Natural killer cell (primary cell): ENCODE data around the gene HTRA3. TPM values are rescaled to one million over a fixed set of nuclear protein-coding genes. Genes with fewer than 3 reads are reported as not detected.

Experiments
- ATAC-seq, 3 donors: fragments of 150-1000 bp in 2 of 3; fragments of 200-7000 bp in 1 of 3; cut with Tn5 transposase; 1 replicate in 1 of 3; 2 replicates in 2 of 3; pipeline ENCODE4 v1.10.0; 2021; ENCODE audit warnings: mild to moderate bottlenecking in 2 of 3, moderate library complexity in 2 of 3
- DNase-seq, 2 donors: peaks; one replicate each; pipeline versions ENCODE4 v3.0.0 to v3.0.0-alpha.2; 2013 to 2021; ENCODE audit warnings: mixed read lengths in 1 of 2
- H3K27ac ChIP-seq: one replicate; pipeline ENCODE4 v1.5.1; 2013; ENCODE audit warnings: mild to moderate bottlenecking, low read length
- H3K27me3 ChIP-seq: one replicate; pipeline ENCODE4 v1.6.1; 2013; ENCODE audit warnings: low read length; ENCODE audit not compliant: control insufficient read depth, insufficient read depth
- H3K36me3 ChIP-seq: one replicate; pipeline ENCODE4 v1.6.1; 2013; ENCODE audit warnings: low read length; ENCODE audit not compliant: control insufficient read depth, insufficient read depth
- H3K4me1 ChIP-seq: one replicate; pipeline ENCODE4 v1.6.1; 2013; ENCODE audit warnings: low read length; ENCODE audit not compliant: control insufficient read depth, insufficient read depth
- H3K4me3 ChIP-seq: one replicate; pipeline ENCODE4 v1.5.1; 2013; ENCODE audit warnings: low read length
- H3K9me3 ChIP-seq: one replicate; pipeline ENCODE4 v1.6.1; 2013; ENCODE audit warnings: low read length; ENCODE audit not compliant: control insufficient read depth, insufficient read depth
- H3K27ac Mint-ChIP-seq, 2 donors: one replicate each; pipeline ENCODE4 v1.8.0; 2022; ENCODE audit warnings: mild to moderate bottlenecking in 2 of 2, mixed read lengths in 2 of 2, moderate library complexity in 1 of 2
- H3K27me3 Mint-ChIP-seq, 2 donors: one replicate each; pipeline ENCODE4 v1.8.0; 2022; ENCODE audit warnings: low read depth in 2 of 2, mixed read lengths in 2 of 2
- H3K36me3 Mint-ChIP-seq: one replicate; pipeline ENCODE4 v1.8.0; 2022; ENCODE audit warnings: mixed read lengths
- H3K4me1 Mint-ChIP-seq, 2 donors: one replicate each; pipeline ENCODE4 v1.8.0; 2022; ENCODE audit warnings: mixed read lengths in 2 of 2
- H3K4me3 Mint-ChIP-seq: one replicate; pipeline ENCODE4 v1.8.0; 2022; ENCODE audit warnings: mild to moderate bottlenecking, moderate library complexity, mixed read lengths
- H3K9me3 Mint-ChIP-seq, 2 donors: one replicate each; pipeline ENCODE4 v1.8.0; 2022; ENCODE audit warnings: mixed read lengths in 2 of 2
- CTCF ChIP-seq: fragments of 200-600 bp; IDR thresholded peaks from one replicate; pipeline ENCODE4 v1.8.0; 2022; ENCODE audit warnings: antibody characterized with exemption
- WGBS: methylation state at CpG from one replicate; pipeline ENCODE4 v1.1.7; 2013; ENCODE audit warnings: missing lambda C conversion rate; ENCODE audit not compliant: insufficient coverage; 5-methylcytosine and 5-hydroxymethylcytosine counted together
- intact Hi-C: fragments of 100-400 bp; cut with micrococcal nuclease; formaldehyde crosslinking; loops from one replicate; pipeline ENCODE4 v1.14.2; 2022
- total RNA-seq, 4 donors: library from RNA; stranded (reverse); fragments of 120-200 nt in 1 of 4; gene quantifications; one replicate each; pipeline versions ENCODE4 v1.2.3 to v1.2.4, GENCODE V29; 2013 to 2022

The HTRA3 gene
- total RNA-seq, 3 donors from 2014 or later (not counting 1 experiment from before 2014, with no cell fraction given), result not detected

GRCh38 chr4:8308856-8309771, 39.6 kb downstream of the HTRA3 start:
- no peak overlapping the region for H3K4me3 ChIP-seq
- WGBS, result 89% methylated on average over 24 of the region's 24 CpGs
- DNase-seq (no peak), ATAC-seq (no peak)
- H3K27ac ChIP-seq, result no peak overlapping the region
- no peaks in the 10 kb centered on the region for H3K36me3 ChIP-seq
- H3K27ac Mint-ChIP-seq, result no peak overlapping the region
- H3K9me3 Mint-ChIP-seq, result no peaks in the 10 kb centered on the region
- no peaks in the 10 kb centered on the region for H3K36me3 Mint-ChIP-seq
- no peak for TF ChIP-seq CTCF
- peaks cover 0 to 6% of the 10 kb centered on the region in 2 donors for H3K27me3 Mint-ChIP-seq
- H3K9me3 ChIP-seq, result no peaks in the 10 kb centered on the region
- no peaks in the 10 kb centered on the region for H3K4me1 Mint-ChIP-seq
- intact Hi-C loops, result no loop called here
- no peaks in the 10 kb centered on the region for H3K4me1 ChIP-seq
- no peaks in the 10 kb centered on the region for H3K27me3 ChIP-seq
- no peak overlapping the region for H3K4me3 Mint-ChIP-seq

GRCh38 chr4:8310306-8310705, 40.8 kb downstream of the HTRA3 start:
- intact Hi-C loops, result no loop called here
- Mint-ChIP-seq H3K27ac (no peak overlapping the region), H3K36me3 (no peaks in the 10 kb centered on the region), H3K4me3 (no peak overlapping the region), H3K4me1 (no peaks in the 10 kb centered on the region), H3K27me3 (peaks cover 0 to 18% of the 10 kb centered on the region in 2 donors), H3K9me3 (no peaks in the 10 kb centered on the region)
- no peak for TF ChIP-seq CTCF
- Histone ChIP-seq H3K27ac (no peak overlapping the region), H3K4me1 (no peaks in the 10 kb centered on the region), H3K9me3 (no peaks in the 10 kb centered on the region), H3K36me3 (no peaks in the 10 kb centered on the region), H3K4me3 (no peak overlapping the region), H3K27me3 (no peaks in the 10 kb centered on the region)
- 84% methylated on average over 9 of the region's 10 CpGs for WGBS
- no peak for DNase-seq
- no peak for ATAC-seq

DNA sequence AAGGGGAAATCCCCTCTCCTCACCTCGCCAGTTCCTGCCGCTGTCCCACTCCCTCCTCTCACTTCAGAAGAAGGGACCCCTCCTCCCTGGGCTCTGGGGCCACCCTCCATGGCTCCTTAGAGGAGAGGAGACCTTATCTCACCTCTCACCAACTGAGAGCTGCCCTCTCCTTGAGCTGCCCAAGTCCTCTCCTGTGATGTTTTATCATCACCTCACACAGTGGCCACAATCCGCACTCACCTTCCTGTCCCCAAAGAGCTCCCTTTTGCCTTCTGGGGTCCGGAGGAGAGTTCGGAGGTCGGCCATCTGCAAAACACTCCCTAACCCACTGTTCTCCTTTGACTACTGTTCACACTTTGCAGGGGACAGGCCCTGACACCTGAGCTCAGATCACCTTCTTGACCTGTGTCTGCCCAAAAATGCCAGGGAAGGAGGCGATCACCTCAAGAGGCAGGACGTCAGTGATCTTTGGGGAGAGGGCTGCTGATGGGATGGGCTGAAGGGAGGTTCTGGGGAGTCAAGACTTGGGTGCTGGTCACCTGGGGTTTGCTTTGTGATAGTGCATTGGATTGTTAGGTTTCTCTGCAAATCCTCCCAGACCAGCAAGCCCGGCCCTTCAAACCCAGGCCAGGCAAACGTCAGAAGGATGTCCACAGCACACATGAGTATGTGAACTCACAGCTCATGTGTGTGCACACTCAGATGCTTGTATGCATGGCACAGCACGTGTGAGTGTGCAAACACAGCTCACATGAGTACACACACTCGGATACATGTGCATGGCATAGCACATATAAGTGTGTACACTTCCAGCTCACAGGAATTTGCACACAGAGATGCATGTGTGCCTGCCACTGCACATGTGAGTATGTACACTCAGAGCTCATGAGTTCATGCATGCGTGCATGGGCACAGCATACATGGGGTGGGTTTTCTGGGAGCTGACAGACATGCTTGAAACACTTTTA, 41.8 kb downstream of the HTRA3 start:
- TF ChIP-seq CTCF, result no peak
- Histone ChIP-seq H3K27me3 (no peaks in the 10 kb centered on the region), H3K4me1 (no peaks in the 10 kb centered on the region), H3K27ac (no peak overlapping the region), H3K4me3 (no peak overlapping the region), H3K9me3 (no peaks in the 10 kb centered on the region), H3K36me3 (no peaks in the 10 kb centered on the region)
- no peaks in the 10 kb centered on the region for H3K36me3 Mint-ChIP-seq
- no peak for DNase-seq
- WGBS, result 69% methylated on average over 13 of the region's 13 CpGs
- H3K4me1 Mint-ChIP-seq, result no peaks in the 10 kb centered on the region
- H3K27ac Mint-ChIP-seq, result no peak overlapping the region
- intact Hi-C loops, result no loop called here
- H3K4me3 Mint-ChIP-seq, result no peak overlapping the region
- ATAC-seq, result no peak
- no peaks in the 10 kb centered on the region for H3K9me3 Mint-ChIP-seq
- peaks cover 0 to 18% of the 10 kb centered on the region in 2 donors for H3K27me3 Mint-ChIP-seq
